NCI-H82 (cell line): ENCODE measurements around the gene GNL1.
"Not testable (repeated sequence)": the region's sequence is repeated elsewhere in the genome, so short reads cannot be mapped to it uniquely, and the experiment has no call there.

Source experiments
- DNase-seq: peaks from one replicate; lab custom pipeline; 2025; lab: John Stamatoyannopoulos, UW

The GNL1 gene

DNA sequence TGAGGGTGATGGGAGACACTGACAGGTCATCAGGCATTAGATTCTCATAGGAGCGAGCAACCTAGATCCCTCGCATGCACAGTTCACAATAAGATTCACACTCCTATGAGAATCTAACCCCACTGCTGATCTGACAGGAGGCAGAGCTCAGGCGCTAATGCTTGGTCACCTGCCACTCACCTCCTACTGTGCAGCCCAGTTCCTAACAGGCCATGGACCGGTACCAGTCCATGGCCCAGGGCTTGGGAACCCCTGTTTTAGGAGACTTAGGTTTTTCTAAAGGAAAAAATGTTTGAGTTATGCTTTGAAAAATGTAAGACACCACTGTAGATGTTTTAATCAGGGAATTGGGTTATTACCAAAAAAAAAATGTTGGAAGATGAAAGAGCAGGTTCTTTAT lies 60.3 kb downstream of the GNL1 start:
- no peak for DNase-seq

DNA sequence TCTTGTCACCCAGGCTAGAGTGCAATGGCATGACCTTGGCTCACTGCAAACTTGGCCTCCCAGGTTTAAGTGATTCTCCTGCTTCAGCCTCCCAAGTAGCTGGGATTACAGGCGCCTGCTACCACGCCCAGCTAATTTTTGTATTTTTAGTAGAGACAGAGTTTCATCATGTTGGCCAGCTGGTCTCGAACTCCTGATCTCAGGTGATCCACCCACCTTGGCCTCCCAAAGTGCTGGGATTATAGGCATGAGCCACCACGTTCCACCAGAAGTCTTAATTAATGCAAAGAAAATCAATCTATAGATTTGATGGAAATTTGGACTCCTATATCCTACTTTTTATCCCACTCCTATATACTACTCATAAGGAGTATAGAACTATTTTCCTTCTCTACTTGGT lies 61.2 kb downstream of the GNL1 start:
- not testable (repeated sequence) for DNase-seq

GRCh38 chr6:30494291-30494861 lies 61.9 kb downstream of the GNL1 start:
- DNase-seq = no peak

DNA sequence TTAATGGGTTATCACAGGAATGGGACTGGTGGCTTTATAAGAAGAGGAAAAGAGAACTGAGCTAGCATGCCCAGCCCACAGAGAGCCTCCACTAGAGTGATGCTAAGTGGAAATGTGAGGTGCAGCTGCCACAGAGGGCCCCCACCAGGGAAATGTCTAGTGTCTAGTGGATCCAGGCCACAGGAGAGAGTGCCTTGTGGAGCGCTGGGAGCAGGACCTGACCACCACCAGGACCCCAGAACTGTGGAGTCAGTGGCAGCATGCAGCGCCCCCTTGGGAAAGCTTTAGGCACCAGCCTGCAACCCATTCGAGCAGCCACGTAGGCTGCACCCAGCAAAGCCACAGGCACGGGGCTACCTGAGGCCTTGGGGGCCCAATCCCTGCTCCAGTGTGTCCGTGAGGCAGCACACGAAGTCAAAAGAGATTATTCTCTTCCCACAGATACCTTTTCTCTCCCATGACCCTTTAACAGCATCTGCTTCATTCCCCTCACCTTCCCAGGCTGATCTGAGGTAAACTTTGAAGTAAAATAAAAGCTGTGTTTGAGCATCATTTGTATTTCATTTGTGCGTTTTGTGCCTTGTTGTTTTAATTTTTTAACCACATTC lies 62.5 kb downstream of the GNL1 start:
- DNase-seq = no peak

DNA sequence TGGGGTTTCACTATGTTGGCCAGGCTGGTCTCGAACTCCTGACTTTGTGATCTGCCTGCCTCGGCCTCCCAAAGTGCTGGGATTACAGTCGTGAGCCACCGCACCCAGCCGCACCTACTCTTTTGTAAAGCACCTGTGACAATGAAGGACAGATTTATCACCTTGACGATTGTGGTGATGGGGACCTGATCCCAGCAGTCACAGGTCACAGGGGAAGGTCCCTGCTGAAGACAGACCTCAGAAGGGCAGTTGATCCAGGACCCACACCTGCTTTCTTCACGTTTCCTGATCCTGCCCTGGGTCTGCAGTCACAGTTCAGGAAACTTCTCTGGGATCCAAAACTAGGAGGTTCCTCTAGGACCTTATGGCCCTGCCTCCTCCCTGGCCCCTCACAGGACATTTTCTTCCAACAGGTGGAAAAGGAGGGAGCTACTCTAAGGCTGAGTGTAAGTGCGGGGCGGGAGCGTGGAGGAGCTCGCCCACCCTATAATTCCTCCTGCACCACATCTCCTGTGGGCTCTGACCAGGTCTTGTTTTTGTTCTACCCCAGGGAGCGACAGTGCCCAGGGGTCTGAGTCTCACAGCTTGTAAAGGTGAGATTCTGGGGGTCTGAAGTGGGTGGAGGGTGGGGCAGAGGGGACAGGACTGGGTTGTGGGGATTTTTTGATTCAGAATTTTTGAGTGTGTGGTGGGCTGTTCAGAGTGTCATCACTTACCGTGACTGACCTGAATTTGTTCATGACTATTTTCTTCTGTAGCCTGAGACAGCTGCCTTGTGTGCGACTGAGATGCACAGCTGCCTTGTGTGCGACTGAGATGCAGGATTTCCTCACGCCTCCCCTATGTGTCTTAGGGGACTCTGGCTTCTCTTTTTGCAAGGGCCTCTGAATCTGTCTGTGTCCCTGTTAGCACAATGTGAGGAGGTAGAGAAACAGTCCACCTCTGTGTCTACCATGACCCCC lies 64.0 kb downstream of the GNL1 start:
- no peak for DNase-seq
